CD4-positive, alpha-beta T cell treated with Interferon alpha-2 for 1 hour (primary cell): Measurements from ENCODE around the gene HMGXB4.

ENCODE experiments used
- DNase-seq, 2 donors: peaks; one replicate each; pipeline ENCODE4 v3.0.0-alpha.2; 2020 to 2022

Gene HMGXB4

DNA sequence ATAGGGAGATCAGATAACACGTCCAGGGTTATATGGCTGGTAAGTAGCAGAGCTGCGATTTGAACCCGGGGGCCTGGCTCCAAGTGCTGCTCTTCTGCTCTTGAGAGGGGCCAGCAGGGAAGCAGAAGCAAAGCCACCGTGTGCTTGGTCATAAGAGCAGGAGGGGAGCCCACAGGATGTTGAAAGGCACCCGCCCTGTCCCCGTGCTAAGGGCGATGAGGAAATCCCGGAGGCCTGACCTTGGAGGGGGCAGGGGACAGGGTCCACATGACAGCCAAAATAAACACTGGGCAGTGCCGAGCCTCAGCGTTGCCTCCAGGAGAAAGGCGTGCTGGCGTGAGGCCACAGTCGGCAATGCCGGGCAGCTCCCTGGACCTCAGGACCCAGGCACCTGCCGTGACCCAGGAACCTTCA is 71.2 kb downstream of the HMGXB4 start:
- peak in 1 of 2 donors; percentile 47 for DNase-seq

DNA sequence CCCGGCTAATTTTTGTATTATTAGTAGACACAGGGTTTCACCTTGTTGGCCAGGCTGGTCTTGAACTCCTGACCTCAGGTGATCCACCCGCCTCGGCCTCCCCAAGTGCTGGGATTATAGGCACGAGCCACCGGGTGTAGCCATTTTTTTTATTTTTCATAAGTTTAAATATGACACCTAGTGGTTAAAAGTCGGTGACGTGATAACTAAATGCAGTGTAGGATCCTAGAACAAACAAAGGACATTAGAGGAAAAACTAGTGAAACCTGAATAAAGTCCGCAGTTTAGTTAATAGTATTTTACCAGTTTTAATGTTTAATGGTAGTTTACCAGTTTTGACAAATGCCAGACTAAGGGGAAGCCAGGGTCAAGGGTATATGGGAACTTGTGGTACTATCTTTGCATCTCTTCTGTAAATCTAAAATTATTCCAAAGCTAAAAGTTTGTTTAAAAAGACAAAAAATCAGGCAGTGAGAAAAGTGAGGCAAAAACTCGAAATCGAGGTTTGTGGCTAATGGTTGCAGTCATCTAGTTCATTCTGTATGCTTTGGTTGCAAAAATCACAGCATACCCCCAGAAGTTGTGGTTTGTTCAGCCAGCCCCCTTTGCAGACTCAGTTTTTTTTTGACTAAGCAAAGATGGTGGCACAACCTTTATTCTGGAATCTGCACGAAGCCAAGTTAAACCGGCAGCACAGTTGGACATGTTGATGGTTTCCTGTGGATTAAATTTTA is 72.0 kb downstream of the HMGXB4 start:
- no peak for DNase-seq

DNA sequence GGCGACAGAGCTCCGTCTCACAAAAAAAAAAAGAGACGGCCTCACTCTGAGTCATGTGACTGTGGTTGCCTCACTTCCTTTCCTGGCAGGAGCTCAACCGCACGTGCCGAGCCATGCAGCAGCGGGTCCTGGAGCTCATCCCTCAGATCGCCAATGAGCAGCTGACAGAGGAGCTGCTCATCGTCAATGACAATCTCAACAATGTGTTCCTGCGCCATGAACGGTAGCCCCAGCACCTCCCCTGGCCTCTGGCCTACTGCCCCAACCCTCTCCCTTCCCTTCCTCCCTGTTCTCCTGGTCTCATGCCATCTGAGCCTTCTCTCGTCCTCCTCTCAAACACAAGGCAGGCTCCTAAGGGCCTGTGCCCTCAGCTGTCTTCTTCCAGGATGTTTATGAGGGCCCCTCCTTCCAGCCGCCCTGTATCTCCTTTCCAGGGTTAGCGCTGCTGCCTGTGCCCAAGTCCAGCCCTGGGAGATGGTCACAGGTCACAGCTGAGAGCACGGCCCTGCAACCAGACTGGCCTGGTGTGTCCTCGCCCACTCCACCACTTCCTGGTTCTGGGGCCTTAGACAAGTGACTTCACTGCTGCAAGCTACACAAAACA is 73.1 kb downstream of the HMGXB4 start:
- DNase-seq, result peak; percentile 66 to 74

DNA sequence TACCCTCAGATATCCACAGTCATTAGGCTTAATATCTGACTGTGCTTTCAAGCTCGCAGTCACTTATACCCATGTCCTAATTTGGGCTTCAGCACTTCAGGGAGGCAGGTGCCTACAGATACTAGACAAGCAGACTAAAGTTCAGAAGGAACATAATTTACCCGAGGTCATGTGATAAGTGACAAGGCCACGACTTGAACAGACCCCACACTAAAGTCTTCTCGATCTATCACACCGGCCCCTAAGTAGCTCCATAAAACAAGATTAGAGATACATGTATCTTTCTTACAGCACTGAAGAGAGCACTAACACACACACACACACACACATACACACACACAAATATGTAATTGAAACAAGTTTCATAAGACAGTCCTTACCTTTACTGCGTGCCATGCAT is 75.0 kb downstream of the HMGXB4 start:
- DNase-seq, result no peak

DNA sequence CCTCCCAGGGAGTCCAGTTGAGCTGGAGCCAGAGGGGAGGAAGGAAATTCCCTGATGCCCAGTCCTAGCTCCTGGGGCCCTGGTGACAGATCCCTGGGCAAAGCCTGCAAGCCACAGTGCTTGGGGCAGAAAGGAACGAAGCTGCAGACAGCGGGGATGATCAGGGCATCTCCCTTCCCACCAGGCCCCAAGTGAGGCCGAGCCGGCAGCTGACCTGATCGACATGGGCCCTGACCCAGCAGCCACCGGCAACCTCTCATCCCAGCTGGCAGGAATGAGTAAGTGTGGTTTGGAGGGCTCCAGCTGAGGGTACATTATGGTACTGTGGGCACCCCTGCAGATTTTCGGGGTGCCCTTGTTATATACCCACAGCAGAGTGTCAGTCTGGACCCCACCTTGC is 75.9 kb downstream of the HMGXB4 start:
- DNase-seq, result no peak

DNA sequence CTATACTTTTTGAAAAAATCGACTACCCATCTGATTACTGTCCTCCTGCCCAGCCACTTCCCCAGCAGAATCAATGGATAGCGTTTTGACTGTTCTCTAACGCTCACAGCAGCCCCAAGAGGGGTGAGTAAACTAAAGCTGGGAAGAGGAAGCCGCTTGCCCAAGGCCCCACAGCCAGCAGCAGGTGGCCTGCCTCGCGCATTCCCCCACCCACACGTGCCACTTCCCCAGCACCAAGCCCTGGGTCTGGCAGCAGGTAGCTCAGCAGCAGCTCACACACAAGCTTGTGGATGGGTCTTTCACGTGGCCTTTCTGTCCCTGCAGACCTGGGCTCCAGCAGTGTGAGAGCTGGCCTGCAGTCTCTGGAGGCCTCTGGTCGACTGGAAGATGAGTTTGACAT is 76.7 kb downstream of the HMGXB4 start:
- no peak for DNase-seq

DNA sequence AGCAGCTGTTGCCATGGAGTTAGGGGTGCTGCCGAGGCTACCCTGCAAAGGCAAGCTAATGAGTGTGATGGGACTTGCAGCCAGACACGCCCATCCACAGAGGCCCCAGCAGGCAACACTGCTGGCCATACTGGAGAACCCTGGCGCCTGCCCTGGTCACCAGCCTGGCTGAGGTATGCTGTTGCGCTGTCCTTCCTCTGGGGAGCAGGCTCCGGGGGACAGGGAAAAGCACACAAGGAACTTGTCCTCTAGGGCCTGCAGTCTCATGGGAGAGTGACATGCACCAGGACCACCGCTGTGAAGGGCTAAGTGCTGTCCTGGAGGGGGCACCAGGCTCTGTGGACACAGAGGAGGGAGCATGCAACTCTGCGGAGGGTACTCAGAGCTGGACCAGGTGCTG is 78.2 kb downstream of the HMGXB4 start:
- no peak for DNase-seq

DNA sequence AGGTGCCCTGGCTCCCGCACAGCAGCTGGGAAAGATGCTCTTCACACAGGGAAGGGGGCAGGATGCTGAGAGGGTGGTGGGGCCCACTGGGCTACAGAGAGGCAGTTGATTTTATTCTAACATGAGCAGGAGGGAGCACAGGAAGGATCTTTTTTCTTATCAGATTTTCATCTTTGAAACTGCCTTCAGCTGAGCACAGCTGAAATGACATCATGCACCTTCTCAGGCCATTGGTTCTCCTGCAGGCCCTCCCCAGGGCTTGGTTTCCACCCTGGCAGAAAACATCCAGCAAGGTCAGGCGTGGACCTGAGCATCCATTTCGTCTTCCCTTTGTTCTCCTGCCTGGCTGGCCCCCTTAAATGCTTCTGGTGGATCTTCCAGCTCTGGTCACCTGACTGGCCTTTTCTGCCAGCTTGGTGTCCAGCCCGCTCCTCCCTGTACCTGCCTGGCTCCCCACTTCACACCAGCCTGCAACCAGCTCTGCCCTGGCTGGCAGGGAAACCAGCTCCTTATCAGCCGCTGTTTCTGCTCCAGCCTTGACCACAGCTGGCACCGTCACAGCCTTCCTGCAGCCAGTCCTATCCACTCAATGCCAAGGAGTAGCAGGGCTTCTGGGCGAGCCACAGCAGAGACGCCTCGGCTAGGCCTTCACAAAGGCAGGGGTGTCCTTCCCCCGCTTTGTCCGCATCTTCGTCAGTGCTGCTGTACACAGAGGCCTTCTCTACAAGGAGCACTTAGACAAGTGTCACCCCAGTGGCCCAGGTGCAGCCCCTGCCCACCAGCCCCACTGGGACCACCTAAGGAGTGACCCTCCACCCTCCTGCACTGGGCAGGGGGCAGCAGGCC is 78.9 kb downstream of the HMGXB4 start:
- DNase-seq, result no peak

DNA sequence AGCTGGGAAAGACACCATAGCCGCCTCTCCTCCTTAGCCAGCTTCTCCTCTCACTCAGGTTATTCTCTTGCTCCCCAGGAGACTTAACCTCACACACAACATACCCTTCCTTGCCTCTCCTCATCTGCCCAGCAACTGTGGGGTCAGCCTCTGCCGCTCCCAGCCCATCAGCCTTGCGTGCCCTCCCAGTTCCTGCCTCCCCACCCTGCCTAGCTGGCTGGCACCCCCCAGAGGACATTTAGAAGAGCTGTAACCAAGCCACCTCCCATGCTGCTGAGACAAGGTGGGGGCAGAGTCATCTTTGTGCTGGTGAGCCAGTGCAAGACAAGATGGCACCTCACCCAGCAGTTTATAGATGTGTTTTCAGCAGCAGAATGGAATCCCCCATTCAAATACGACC is 80.6 kb downstream of the HMGXB4 start:
- DNase-seq, result no peak

DNA sequence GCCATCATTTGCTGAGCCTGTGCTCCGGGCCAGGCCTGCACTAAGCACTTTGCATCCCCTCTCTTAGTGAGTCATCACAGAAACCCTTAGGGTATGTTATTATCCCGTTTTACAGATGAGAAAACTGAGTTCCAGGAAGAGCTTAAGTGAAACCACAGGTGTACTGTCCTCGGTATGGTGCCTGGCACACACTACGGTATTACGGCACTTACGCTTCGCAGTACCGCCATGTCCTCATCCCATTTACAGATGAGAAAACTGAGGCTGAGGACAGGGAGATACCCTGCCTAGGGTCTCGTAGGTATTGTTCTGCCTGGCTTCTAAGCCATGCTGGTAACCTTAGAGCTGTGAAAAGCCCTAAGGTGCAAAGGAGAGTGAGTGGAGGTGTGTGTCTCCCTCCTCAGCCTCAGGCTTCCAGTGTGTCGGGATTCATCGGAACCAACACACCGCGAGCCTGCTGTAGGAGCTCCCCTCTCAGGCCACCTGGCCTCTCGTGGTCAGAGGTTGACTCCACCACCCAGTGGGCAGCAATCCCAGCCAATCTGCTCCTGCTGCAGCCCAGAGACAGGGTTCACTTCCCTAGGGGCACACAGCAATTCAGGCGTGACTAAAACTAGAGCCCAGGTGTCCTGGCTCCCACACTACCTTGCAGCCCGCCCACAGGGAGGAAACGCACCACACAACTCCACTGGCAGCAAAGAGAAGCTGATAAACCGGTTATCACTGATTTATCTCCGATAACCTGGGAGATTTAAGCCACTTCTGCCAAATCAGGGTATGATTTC is 84.0 kb downstream of the HMGXB4 start:
- DNase-seq, result no peak

DNA sequence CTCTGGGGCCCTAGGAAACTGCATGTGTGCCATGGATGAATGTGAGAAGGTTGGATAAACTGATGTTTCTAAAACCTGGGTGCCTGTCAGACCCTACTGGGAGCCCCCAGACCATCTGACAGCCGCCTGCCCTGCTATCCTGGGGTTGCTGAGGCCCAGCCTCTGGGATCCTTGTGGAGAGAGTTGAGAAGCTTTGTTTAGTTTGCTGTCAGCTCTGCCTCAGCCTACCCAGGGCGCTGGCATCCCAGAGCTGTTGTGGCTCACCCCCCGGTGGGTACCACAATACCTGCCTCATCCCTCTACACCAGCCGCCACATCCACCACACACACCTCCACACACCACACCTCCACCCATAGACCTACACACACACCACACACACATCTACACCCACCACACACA is 85.1 kb downstream of the HMGXB4 start:
- DNase-seq, result no peak

DNA sequence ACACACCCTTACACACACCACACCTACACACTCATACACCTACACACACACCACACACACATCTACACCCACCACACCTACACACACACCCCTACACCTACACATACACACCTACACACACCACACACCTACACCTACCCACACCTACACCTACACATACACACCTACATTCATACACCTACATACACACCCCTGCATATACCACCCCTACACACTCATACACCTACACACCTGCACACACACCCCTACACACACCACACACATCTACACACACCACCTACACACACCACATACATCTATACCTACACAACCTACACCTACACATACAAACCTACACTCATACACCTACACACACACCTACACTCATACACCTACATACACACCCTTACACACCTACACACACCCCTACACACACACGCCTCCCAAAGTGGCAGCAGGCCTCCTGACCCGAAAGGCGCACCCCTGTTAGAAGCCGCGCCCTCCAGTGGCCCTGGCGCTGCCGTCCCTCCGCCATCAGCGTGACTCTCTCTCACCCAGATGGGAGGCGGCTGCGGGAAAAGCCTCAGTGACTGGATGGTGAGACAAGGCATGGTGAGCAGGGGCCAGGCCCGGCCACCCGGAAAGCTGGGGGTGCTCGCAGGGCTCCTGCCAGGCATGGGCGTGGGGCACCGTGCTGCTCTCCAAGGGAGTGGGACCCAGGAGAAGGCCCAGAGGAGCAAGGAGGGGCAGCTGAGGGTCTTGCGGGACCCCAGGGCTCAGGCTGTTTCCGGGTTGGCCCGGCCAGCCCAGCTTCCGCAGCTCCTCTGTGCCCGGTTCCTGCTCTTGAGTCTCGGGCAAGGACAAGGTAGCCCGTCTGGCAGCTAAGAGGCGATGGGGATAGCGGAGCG is 86.6 kb downstream of the HMGXB4 start:
- DNase-seq, result no peak

DNA sequence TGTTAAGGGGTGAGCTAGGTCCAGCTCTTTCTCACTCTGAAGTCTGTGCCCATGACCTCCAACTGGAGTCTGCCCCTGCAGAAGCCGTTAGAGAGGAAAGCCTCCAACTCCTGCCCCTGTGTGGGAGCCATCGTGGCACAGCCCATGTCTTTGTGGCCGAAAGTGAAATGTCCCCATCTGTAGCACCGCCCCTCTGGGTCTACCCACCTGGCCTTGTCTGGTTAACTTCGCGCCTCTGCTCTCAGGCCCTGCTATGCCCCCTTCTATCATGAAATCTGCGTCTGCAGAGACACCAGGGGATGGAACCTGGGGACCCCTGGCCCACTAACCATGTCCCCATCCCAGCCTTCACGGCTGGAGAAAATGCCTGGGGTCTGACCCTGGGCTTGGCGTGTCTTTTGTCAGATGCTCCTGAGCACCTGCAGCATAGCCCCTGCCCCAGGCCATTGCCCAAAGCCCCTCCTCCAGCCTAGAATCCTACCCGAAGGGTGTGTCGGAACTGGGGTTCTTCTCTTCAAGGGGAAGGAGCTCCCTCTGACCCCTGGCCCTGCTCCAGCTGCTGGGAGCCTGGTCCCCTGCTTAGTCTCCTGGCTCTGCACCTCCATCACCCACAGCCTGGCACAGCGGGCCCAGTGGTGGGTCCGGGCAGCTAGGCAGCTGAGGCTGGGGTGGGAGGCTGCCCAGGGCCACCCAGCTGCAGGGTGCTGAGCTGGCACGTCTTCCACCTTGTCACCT is 87.8 kb downstream of the HMGXB4 start:
- DNase-seq, result no peak
